Activated CD4-positive, alpha-beta memory T cell treated with anti-CD3 and anti-CD28 coated beads for 36 hours (primary cell): ENCODE measurements around the gene SEMA6A. TPM values are rescaled to one million over a fixed set of nuclear protein-coding genes. Genes with fewer than 3 reads are reported as not detected.

Source experiments
- CTCF ChIA-PET: fragments of 350-600 bp; sonication (Branson Sonifier 250); formaldehyde crosslinking; loops from one replicate; lab custom pipeline; 2021; ENCODE audit warnings: antibody characterized with exemption, inconsistent platforms; lab: Charles Lee
- POLR2A ChIA-PET: fragments of 350-600 bp; sonication (Branson Sonifier 250); formaldehyde crosslinking; loops from one replicate; lab custom pipeline; 2021; ENCODE audit warnings: antibody characterized with exemption; lab: Charles Lee
- DNase-seq: peaks from one replicate; pipeline ENCODE4 v3.0.0-alpha.2; 2020
- H3K27ac Mint-ChIP-seq: one replicate; pipeline ENCODE4 v1.8.0; 2021; ENCODE audit warnings: mixed read lengths
- H3K27me3 Mint-ChIP-seq: one replicate; pipeline ENCODE4 v1.8.0; 2021; ENCODE audit warnings: mixed read lengths
- H3K36me3 Mint-ChIP-seq: one replicate; pipeline ENCODE4 v1.8.0; 2021; ENCODE audit warnings: mixed read lengths
- H3K4me1 Mint-ChIP-seq: one replicate; pipeline ENCODE4 v1.8.0; 2021; ENCODE audit warnings: low read depth, mixed read lengths
- H3K4me3 Mint-ChIP-seq: one replicate; pipeline ENCODE4 v1.8.0; 2021; ENCODE audit warnings: mild to moderate bottlenecking, mixed read lengths
- H3K9me3 Mint-ChIP-seq: one replicate; pipeline ENCODE4 v1.8.0; 2021; ENCODE audit warnings: mixed read lengths
- intact Hi-C: fragments of 100-400 bp; cut with micrococcal nuclease; formaldehyde crosslinking; loops from one replicate; pipeline ENCODE4 v1.15.1; 2023
- total RNA-seq, 2 experiments: library from RNA; stranded (reverse); gene quantifications; one replicate each; pipeline ENCODE4 v1.2.3, GENCODE V29; 2021

The SEMA6A gene
- total RNA-seq, 2 experiments from 2014 or later, result not detected

DNA sequence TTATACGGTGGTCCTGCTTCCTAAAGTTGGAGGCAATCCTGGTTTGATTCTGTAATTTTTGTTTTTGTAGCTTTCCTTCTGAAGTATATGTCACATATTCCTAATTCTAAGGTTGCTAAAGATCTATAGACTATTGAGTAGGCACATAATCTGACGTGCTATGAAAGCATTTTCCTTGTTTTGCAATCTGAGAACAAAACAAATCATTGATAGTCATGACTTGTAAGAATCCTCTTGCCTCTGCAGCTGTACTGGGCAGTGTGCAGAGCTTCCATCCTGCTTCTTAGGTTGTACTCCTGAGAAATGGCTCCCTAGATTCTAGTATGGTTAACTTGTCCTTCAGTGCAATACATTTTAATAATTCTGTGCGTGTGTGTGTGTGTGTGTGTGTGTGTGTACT lies 35.4 kb downstream of the SEMA6A start:
- H3K36me3 Mint-ChIP-seq, result no peaks in the 10 kb centered on the region
- H3K9me3 Mint-ChIP-seq, result no peaks in the 10 kb centered on the region
- ChIA-PET POLR2A (no interaction called here), CTCF (no interaction called here)
- no peak overlapping the region for H3K27ac Mint-ChIP-seq
- no peaks in the 10 kb centered on the region for H3K27me3 Mint-ChIP-seq
- intact Hi-C loops, result no loop called here
- no peak overlapping the region for H3K4me3 Mint-ChIP-seq
- DNase-seq, result no peak
- H3K4me1 Mint-ChIP-seq, result no peaks in the 10 kb centered on the region

DNA sequence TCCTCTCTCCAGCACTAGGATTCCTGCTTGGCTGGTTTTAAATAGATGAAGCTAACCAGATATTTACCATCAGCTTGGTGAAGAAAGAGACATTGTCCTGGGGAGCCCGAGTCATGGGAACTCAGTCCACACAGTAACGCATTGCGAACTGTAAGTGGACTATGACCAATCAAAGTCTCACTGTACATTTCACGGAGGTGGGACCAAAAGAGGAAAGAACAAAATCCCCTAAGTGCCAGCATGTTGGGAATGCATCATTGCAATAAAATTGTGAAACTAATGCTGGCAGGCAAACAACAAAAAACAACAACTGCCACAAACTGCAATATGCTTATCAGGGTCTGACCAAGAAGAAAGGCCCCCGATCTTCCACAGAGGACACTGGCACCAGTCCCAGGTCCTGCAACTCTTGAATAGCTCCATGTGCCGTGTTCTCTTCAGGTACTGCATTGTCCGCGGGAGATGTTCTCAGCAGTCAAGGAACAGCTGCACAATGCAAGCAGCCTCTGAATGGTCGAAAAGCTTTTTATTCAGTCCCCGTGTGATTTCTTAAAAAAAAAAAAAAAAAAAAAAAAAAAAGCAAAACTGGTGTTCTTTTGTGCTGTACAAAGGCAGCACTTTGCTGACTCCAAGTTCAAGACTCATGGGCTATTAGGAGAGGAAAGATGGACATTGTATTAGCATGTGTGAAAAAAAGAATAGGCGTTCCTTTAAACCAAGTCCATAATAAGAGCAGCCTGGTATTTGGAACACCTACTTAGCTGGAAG lies 38.1 kb downstream of the SEMA6A start:
- Mint-ChIP-seq H3K36me3 (no peaks in the 10 kb centered on the region), H3K4me1 (no peaks in the 10 kb centered on the region), H3K4me3 (no peak overlapping the region), H3K27ac (no peak overlapping the region), H3K9me3 (no peaks in the 10 kb centered on the region), H3K27me3 (no peaks in the 10 kb centered on the region)
- CTCF ChIA-PET, result no interaction called here
- POLR2A ChIA-PET, result no interaction called here
- no peak for DNase-seq
- intact Hi-C loops, result no loop called here

DNA sequence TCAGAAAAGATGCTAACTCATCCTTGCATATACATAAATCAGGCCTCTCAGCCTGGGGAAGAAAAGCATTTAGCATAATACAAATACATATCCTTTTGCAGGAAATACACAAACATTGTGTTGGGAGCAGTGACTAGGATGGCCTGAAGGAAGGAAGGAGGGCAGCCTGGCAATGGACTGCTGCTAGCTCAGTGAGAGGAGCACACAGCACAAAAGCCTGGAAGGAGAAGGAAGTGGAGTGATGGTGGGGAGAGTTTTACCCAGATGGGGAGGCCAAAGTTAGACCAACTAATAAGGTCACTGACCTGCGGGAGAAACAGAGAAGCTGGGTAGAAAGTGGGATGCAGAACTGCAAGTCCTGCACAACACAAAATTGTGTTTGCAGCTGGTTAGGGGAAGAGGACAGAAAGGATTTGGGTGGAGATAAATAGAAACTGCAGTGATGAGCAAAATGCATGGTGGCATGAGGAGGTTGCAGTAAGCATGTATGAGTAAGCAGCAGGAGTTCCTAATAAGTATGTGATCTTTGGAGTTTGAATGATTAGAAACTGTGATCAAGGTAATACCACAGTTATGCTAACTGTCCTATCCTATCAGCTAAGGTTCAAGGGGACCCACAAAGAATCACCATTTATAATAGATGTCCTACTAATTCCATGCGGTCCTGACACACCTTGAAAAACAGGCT lies 39.5 kb downstream of the SEMA6A start:
- H3K4me3 Mint-ChIP-seq, result no peak overlapping the region
- H3K4me1 Mint-ChIP-seq, result no peaks in the 10 kb centered on the region
- no peaks in the 10 kb centered on the region for H3K9me3 Mint-ChIP-seq
- no peak overlapping the region for H3K27ac Mint-ChIP-seq
- H3K27me3 Mint-ChIP-seq, result no peaks in the 10 kb centered on the region
- no peak for DNase-seq
- intact Hi-C loops, result no loop called here
- ChIA-PET CTCF (no interaction called here), POLR2A (no interaction called here)
- H3K36me3 Mint-ChIP-seq, result no peaks in the 10 kb centered on the region

DNA sequence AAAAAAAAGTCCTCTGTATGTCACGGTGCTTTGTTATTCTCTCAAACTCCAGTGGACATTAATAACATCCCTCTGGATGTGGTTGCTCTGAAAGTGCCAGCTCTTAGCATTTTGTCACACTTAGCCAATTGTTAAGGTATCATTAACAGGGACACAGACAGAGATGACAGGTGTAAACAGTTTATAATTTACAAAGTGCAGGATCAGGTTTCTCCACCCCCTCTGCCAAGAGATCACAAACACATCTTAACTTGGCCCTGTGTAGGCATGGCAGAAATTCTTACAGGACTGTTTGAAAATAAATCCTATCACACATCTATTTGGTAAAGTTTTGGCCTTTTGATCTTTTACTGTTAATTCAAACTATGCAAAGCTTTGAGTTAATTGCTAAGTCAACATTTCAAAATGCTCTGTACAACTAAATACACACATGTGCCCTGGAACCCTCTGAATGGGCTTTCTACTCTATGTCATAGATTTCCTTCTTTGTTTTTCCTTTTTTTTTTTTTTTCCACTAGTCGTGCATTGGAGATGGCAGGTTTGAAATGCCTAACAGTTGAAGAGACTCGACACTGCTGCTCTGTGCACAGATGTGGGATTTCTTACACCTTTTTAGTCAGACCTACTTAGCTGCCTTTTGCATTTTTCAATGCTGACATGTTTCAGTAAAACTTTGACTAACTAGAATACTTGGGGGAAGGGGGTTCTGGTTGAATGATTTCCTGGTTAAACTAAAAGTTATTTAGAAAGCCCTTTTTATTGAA lies 41.7 kb downstream of the SEMA6A start:
- Mint-ChIP-seq H3K36me3 (no peaks in the 10 kb centered on the region), H3K9me3 (no peaks in the 10 kb centered on the region), H3K4me1 (no peaks in the 10 kb centered on the region), H3K27me3 (no peaks in the 10 kb centered on the region), H3K4me3 (no peak overlapping the region), H3K27ac (no peak overlapping the region)
- ChIA-PET CTCF (no interaction called here), POLR2A (no interaction called here)
- intact Hi-C loops, result no loop called here
- DNase-seq, result no peak

DNA sequence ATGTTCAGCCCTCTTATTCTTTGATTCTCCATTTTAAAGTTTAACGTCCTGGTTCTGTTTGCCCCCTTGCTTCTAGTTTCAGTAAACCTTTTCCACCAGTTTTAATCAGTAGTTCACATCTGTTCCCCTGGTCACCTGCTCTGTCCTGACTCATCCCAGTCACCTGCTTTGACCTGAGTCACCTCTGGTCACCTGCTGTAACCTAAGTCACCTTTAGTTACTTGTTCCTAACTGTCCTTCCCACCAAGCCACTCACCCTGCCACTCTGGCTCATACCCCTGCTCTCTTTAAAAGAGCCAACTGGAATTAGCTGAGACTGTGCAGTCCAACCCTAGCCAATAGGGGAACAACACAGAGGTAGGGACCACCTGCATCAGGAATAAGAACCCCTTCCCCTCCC lies 43.0 kb downstream of the SEMA6A start:
- no peak overlapping the region for H3K4me3 Mint-ChIP-seq
- DNase-seq, result no peak
- intact Hi-C loops, result no loop called here
- no peaks in the 10 kb centered on the region for H3K36me3 Mint-ChIP-seq
- ChIA-PET POLR2A (no interaction called here), CTCF (no interaction called here)
- H3K4me1 Mint-ChIP-seq, result no peaks in the 10 kb centered on the region
- no peaks in the 10 kb centered on the region for H3K9me3 Mint-ChIP-seq
- H3K27ac Mint-ChIP-seq, result no peak overlapping the region
- H3K27me3 Mint-ChIP-seq, result no peaks in the 10 kb centered on the region

DNA sequence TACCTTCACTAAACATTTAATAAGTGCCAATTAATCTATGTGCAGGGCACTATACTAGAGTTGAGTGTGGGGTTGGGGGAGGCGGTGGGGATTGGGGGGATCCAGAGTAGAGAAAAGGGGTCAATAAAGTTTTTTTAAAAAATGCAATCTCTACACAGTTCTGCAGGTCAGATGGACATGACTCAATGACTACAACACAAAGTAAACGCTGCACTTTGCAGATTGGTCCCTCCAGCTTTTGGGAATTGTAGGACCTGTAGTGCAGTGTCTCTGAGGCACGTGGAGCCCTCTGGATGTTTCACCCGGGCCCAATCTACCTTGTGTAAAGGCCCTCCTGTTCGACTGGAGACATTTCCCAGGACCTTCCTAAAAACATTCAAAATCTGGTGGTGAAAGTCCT lies 43.5 kb downstream of the SEMA6A start:
- no peak for DNase-seq
- POLR2A ChIA-PET, result no interaction called here
- Mint-ChIP-seq H3K27me3 (no peaks in the 10 kb centered on the region), H3K27ac (no peak overlapping the region), H3K36me3 (no peaks in the 10 kb centered on the region), H3K4me1 (no peaks in the 10 kb centered on the region), H3K4me3 (no peak overlapping the region), H3K9me3 (no peaks in the 10 kb centered on the region)
- intact Hi-C loops, result no loop called here
- CTCF ChIA-PET, result no interaction called here

DNA sequence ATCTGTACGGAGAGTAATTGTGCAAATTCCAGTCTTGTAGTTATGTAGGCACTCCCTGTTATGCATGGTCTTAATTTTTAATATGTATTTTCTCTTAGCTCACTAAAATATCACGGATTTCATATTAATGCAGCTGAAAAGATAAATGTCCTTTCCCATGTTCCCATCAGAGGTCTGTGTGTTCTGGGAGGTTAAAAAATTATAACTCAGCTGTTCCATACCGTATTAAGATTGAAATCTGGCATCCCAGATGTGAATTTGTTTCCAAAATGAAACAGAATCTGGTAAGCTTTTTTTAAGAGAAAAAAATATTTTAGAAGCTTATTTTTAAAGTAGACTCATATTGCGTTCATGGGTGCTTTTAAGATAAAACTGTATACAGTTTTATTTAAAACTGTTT lies 44.3 kb downstream of the SEMA6A start:
- ChIA-PET CTCF (no interaction called here), POLR2A (no interaction called here)
- Mint-ChIP-seq H3K9me3 (no peaks in the 10 kb centered on the region), H3K4me1 (no peaks in the 10 kb centered on the region), H3K27ac (no peak overlapping the region), H3K27me3 (no peaks in the 10 kb centered on the region), H3K4me3 (no peak overlapping the region), H3K36me3 (no peaks in the 10 kb centered on the region)
- DNase-seq, result no peak
- intact Hi-C loops, result no loop called here

DNA sequence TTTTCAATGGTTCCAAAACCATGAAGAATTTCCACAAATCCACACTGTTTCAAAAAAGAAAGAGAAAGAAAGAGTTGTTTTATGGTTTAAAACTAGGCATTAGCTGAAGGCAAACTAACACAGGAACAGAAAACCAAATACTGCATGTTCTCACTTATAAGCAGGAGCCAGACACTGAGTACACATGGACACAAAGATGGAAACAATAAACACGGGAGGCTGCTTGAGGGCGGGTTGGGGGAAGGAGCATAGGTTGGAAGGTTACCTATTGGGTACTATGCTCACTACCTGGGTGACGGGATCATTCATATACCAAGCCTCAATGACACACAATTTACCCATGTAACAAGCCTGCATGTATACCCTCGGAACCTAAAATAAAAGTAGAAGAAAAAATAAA lies 45.0 kb downstream of the SEMA6A start:
- CTCF ChIA-PET, result interaction anchor here (0.7 kb wide), 1 partner anchor 747 kb away, joined by 3 read pairs; no protein-coding TSS in a partner anchor

DNA sequence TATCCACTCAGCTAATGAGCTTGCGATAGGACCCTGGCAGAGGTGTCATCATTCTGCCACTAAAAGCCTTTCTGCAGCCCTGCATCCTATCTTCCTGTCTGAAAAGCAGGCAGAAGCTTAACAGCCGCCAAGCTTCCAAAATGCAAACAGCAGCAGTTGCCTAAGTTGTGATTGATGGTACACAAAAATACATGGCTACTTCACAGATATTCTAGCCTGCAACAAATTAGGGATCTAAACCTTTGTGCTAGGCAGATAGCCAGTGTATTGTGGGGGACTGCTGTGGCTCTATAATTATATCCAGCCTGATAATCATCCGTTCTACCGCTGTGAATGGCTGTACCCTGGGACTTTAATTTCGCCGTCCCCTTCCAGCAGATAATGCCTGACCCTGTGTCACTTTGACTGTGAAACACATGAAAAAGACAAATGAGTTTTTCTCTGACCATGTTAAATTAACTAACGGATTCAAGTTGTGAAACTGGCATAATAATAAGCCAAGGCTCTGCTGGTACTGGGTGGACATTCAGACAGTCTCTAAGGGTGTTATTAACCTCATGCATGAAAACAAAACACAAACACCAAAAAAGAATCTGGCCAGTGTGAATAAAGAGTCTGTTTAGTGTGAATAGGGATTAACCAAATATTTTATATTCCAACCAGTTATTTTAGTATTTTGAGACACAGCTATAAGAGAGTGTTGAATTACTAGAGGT lies 45.9 kb downstream of the SEMA6A start:
- DNase-seq, result no peak
- Mint-ChIP-seq H3K4me1 (no peaks in the 10 kb centered on the region), H3K4me3 (no peak overlapping the region), H3K27ac (no peak overlapping the region), H3K27me3 (no peaks in the 10 kb centered on the region), H3K9me3 (no peaks in the 10 kb centered on the region), H3K36me3 (no peaks in the 10 kb centered on the region)
- ChIA-PET CTCF (interaction anchor here (0.7 kb wide), 1 partner anchor 746 kb away, joined by 3 read pairs; no protein-coding TSS in a partner anchor), POLR2A (no interaction called here)
- intact Hi-C loops, result no loop called here

More for the DNA sequence above, 45.0 kb downstream of the SEMA6A start:
- Mint-ChIP-seq H3K36me3 (no peaks in the 10 kb centered on the region), H3K4me3 (no peak overlapping the region), H3K27me3 (no peaks in the 10 kb centered on the region), H3K27ac (no peak overlapping the region), H3K4me1 (no peaks in the 10 kb centered on the region), H3K9me3 (no peaks in the 10 kb centered on the region)
- POLR2A ChIA-PET, result no interaction called here
- intact Hi-C loops, result no loop called here
- DNase-seq, result no peak

DNA sequence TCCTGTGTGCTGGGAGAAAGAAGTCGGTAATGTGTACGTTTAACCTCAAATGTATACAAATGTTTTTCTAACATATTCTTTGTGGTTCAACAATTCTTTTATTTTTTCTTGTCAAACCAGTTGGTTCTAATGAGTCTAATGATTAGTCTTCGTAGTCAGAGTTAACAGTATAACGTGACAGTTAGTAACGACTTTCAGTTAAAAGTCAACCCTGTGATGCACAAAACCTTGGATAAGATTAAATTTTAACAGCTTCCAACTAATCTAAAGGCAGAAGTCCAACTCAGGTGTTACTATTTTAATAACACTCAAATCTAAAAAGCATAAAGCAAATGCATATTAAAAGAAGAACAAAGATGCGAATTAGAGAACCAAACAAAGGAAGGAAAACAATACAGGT lies 47.0 kb downstream of the SEMA6A start:
- Mint-ChIP-seq H3K27ac (no peak overlapping the region), H3K9me3 (no peaks in the 10 kb centered on the region), H3K27me3 (no peaks in the 10 kb centered on the region), H3K4me3 (no peak overlapping the region), H3K4me1 (no peaks in the 10 kb centered on the region), H3K36me3 (no peaks in the 10 kb centered on the region)
- DNase-seq, result no peak
- ChIA-PET POLR2A (no interaction called here), CTCF (no interaction called here)
- intact Hi-C loops, result no loop called here

DNA sequence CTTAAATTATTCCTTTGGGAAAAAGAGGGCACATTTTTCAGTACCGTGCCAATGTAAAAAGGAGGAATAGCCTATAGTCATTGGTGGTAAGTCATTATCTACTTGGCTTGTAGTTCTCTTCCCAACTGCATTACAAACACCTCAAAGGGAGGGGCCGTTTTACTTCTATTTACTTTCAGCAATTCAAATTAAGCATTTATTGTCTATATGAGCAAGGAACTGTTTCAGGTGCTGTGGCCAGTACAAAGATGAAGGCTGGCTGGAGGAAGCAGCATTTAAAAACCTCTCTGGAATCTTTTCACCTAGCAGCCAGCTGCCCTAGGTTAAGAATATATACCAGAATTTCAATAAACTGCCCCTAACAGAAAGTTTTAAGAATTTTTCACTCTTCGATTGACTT lies 48.9 kb downstream of the SEMA6A start:
- no peak overlapping the region for H3K27ac Mint-ChIP-seq
- ChIA-PET CTCF (no interaction called here), POLR2A (no interaction called here)
- no peak overlapping the region for H3K4me3 Mint-ChIP-seq
- H3K36me3 Mint-ChIP-seq, result no peaks in the 10 kb centered on the region
- intact Hi-C loops, result no loop called here
- H3K4me1 Mint-ChIP-seq, result no peaks in the 10 kb centered on the region
- no peaks in the 10 kb centered on the region for H3K9me3 Mint-ChIP-seq
- no peaks in the 10 kb centered on the region for H3K27me3 Mint-ChIP-seq
- DNase-seq, result no peak

DNA sequence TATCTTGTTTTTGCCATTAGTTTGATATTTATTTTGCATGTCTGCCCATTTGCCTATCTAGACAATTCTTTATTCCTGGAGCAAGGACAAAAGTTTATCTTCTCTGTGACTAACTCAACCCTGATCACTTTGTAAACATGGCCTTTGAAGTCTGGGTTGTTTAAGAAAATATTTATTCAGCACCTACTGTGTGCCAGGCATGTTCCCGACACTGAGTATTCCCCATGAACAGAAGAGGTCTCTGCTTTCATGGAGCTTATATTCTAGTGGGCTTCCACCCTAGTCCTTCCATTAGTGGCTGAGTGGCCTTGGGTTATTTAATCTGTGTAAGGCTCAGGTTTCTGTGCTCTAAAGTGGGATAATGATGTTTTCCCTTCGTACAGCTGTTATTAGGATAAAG lies 49.7 kb downstream of the SEMA6A start:
- POLR2A ChIA-PET, result no interaction called here
- CTCF ChIA-PET, result no interaction called here
- Mint-ChIP-seq H3K9me3 (no peaks in the 10 kb centered on the region), H3K4me1 (no peaks in the 10 kb centered on the region), H3K27me3 (no peaks in the 10 kb centered on the region), H3K27ac (no peak overlapping the region), H3K4me3 (no peak overlapping the region), H3K36me3 (no peaks in the 10 kb centered on the region)
- no peak for DNase-seq
- intact Hi-C loops, result no loop called here
